Keratinocyte (primary cell): ENCODE data around the gene ENO1. TPM values are rescaled to one million over a fixed set of nuclear protein-coding genes. Genes with fewer than 3 reads are reported as not detected.

Experiments
- DNase-seq: peaks from one replicate; pipeline ENCODE4 v3.0.0-alpha.2; 2011; ENCODE audit warnings: low read depth, missing footprints, low spot score
- FAIRE-seq: peaks from 2 replicates; lab custom pipeline; 2011; peaks lifted over from hg19 to GRCh38; lab: Jason Lieb, UNC
- H2AFZ ChIP-seq: 2 replicates; pipeline ENCODE4 v1.6.0; 2012; ENCODE audit warnings: low read length, control low read depth, inconsistent platforms; ENCODE audit not compliant: control insufficient read depth
- H3K27ac ChIP-seq: 2 replicates; pipeline ENCODE4 v1.5.1; 2011; ENCODE audit warnings: low read length; ENCODE audit not compliant: control insufficient read depth, insufficient read depth
- H3K27me3 ChIP-seq: 3 replicates; pipeline ENCODE4 v1.6.0; 2011; ENCODE audit warnings: low read length; ENCODE audit not compliant: control insufficient read depth, insufficient read depth; ENCODE audit errors: extremely low read depth
- H3K36me3 ChIP-seq, 2 experiments: 2 replicates in 1 of 2; 3 replicates in 1 of 2; pipeline ENCODE4 v1.5.1; 2011; ENCODE audit warnings: low read length in 2 of 2, mild to moderate bottlenecking in 1 of 2; ENCODE audit not compliant: control insufficient read depth in 2 of 2, insufficient read depth in 2 of 2; ENCODE audit errors: extremely low read depth in 1 of 2
- H3K4me1 ChIP-seq: 3 replicates; pipeline ENCODE4 v1.5.1; 2011; ENCODE audit warnings: low read length; ENCODE audit not compliant: control insufficient read depth, insufficient read depth; ENCODE audit errors: extremely low read depth
- H3K4me2 ChIP-seq: 3 replicates; pipeline ENCODE4 v1.6.0; 2011; ENCODE audit warnings: low read depth, low read length; ENCODE audit not compliant: control insufficient read depth, insufficient read depth; ENCODE audit errors: extremely low read depth
- H3K4me3 ChIP-seq, 3 experiments: fragments of 200-600 bp in 1 of 3; sonication (generic) in 1 of 3; 2 replicates in 2 of 3; 3 replicates in 1 of 3; pipeline ENCODE4 v1.5.1; 2011 to 2016; ENCODE audit warnings: low read length in 3 of 3, mild to moderate bottlenecking in 3 of 3, control low read depth in 2 of 3, inconsistent platforms in 1 of 3, low read depth in 1 of 3, mixed read lengths in 1 of 3, mixed run types in 1 of 3, moderate library complexity in 1 of 3; ENCODE audit not compliant: control insufficient read depth in 2 of 3, insufficient read depth in 2 of 3; ENCODE audit errors: extremely low read depth in 1 of 3
- H3K79me2 ChIP-seq: 2 replicates; pipeline ENCODE4 v1.6.0; 2012; ENCODE audit warnings: low read length; ENCODE audit not compliant: control insufficient read depth, insufficient read depth
- H3K9ac ChIP-seq: 3 replicates; pipeline ENCODE4 v1.6.0; 2011; ENCODE audit warnings: low read length; ENCODE audit not compliant: control insufficient read depth, insufficient read depth; ENCODE audit errors: extremely low read depth
- H3K9me1 ChIP-seq: 3 replicates; pipeline ENCODE4 v1.6.0; 2011; ENCODE audit warnings: low read length; ENCODE audit not compliant: control insufficient read depth, insufficient read depth; ENCODE audit errors: extremely low read depth
- H3K9me3 ChIP-seq: 2 replicates; pipeline ENCODE4 v1.5.1; 2012; ENCODE audit warnings: low read depth, low read length; ENCODE audit not compliant: control insufficient read depth
- H4K20me1 ChIP-seq: 3 replicates; pipeline ENCODE4 v1.6.0; 2011; ENCODE audit warnings: low read length; ENCODE audit not compliant: control insufficient read depth, insufficient read depth; ENCODE audit errors: extremely low read depth
- CTCF ChIP-seq, 3 experiments: IDR thresholded peaks in 1 of 3; conservative IDR thresholded peaks in 1 of 3; optimal IDR thresholded peaks in 1 of 3; 2 replicates in 2 of 3; 3 replicates in 1 of 3; pipeline versions ENCODE3 to v1.5.1; 2011; ENCODE audit warnings: low read length in 3 of 3, mild to moderate bottlenecking in 3 of 3, moderate library complexity in 2 of 3, control low read depth in 1 of 3, inconsistent platforms in 1 of 3; ENCODE audit not compliant: insufficient read depth in 2 of 3; ENCODE audit errors: extremely low read depth in 1 of 3
- EZH2 ChIP-seq: IDR thresholded peaks from one replicate; pipeline ENCODE4 v1.6.1; 2012; ENCODE audit warnings: inconsistent platforms, mild to moderate bottlenecking, low read length, moderate library complexity
- dilution Hi-C: fragments of 300-500 bp; cut with MboI; formaldehyde crosslinking; loops from one replicate; pipeline ENCODE4 v1.7.0; 2020; ENCODE audit warnings: low sequenced_read_pairs; ENCODE audit not compliant: extremely low pct_ligation_motif_present
- polyA minus RNA-seq, 3 experiments: library from RNA; depleted of rRNA, polyadenylated mRNA; stranded (reverse); fragments of >200 nt; gene quantifications; 1 replicate in 1 of 3; 2 replicates in 1 of 3; 3 replicates in 1 of 3; pipeline ENCODE4 v1.2.3, GENCODE V29; 2011
- polyA plus RNA-seq, 5 experiments: library from polyadenylated mRNA; depleted of rRNA in 3 of 5; stranded (reverse) in 3 of 5; stranded (forward) in 1 of 5; unstranded in 1 of 5; fragments of >200 nt; gene quantifications; 1 replicate in 1 of 5; 2 replicates in 3 of 5; 3 replicates in 1 of 5; pipeline versions ENCODE4 v1.2.1 to v1.2.3, GENCODE V29; 2011 to 2012; ENCODE audit warnings: missing spikeins in 2 of 5, low read depth in 1 of 5, low replicate concordance in 1 of 5

Gene ENO1
- polyA plus RNA-seq = 1,831 to 2,152 TPM (median 1,908 TPM) in 3 replicates
- 5,319 TPM for polyA plus RNA-seq (2011; ENCODE audit: low read depth)
- polyA plus RNA-seq (2011; cell fraction: cytosol; rRNA removed) = 1,516 and 1,792 TPM in 2 replicates
- polyA plus RNA-seq (2011; cell fraction: nucleus; rRNA removed) = 1,367 and 1,540 TPM in 2 replicates
- 973 and 2,209 TPM in 2 replicates for polyA plus RNA-seq (2012; ENCODE audit: low replicate concordance)
- 2,026 to 2,762 TPM (median 2,694 TPM) in 3 replicates for polyA minus RNA-seq
- polyA minus RNA-seq (2011; cell fraction: cytosol; rRNA and poly(A)+ RNA removed) = 1,962 TPM
- 651 and 812 TPM in 2 replicates for polyA minus RNA-seq (2011; cell fraction: nucleus; rRNA and poly(A)+ RNA removed)

DNA sequence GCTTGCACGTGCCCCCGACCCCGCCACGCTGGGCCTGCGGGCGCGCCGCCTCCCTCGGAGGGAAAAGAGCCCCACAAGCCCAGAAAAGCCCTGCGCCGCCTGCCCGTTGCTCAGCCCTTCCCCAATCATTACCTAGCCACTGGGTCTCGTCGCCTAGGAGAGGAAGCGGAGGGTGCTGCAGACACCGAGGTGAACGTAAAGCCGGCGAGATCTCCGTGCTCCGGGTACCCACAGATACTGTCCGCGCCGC, at the start of gene ENO1:
ENO1 (minus strand) TSS at position 239 of the 250 bp plus-strand sequence. CDS start 3,778 bp downstream, outside the sequence.
- Histone ChIP-seq H3K4me2 (peak within 1 kb of the TSS; percentile 79), H2AFZ (peak within 1 kb of the TSS; percentile 47), H4K20me1 (peaks cover 24% of the 10 kb centered on the region), H3K79me2 (peaks cover 41% of the 10 kb centered on the region), H3K27me3 (no peaks in the 10 kb centered on the region), H3K9ac (peak within 1 kb of the TSS; percentile 100), H3K4me3 (peak within 1 kb of the TSS; percentile 75 to 96 (median 78)), H3K27ac (peak within 1 kb of the TSS; percentile 99), H3K4me1 (peaks cover 45% of the 10 kb centered on the region), H3K9me3 (no peaks in the 10 kb centered on the region), H3K9me1 (peaks cover 4% of the 10 kb centered on the region), H3K36me3 (peaks cover 10 to 19% of the 10 kb centered on the region in 2 experiments)
- dilution Hi-C loops = no loop called here
- TF ChIP-seq EZH2 = no peak
- TF ChIP-seq CTCF (optimal IDR thresholded peaks at IDR 0.05 in 1 of 3, IDR thresholded peaks at IDR 0.05 in 1 of 3, conservative IDR thresholded peaks at IDR 0.05 in 1 of 3; ENCODE audit: extremely low read depth in 1 of 3, insufficient read depth in 2 of 3, low read length in 3 of 3) = no peak
- no peak for DNase-seq
- no peak for FAIRE-seq

DNA sequence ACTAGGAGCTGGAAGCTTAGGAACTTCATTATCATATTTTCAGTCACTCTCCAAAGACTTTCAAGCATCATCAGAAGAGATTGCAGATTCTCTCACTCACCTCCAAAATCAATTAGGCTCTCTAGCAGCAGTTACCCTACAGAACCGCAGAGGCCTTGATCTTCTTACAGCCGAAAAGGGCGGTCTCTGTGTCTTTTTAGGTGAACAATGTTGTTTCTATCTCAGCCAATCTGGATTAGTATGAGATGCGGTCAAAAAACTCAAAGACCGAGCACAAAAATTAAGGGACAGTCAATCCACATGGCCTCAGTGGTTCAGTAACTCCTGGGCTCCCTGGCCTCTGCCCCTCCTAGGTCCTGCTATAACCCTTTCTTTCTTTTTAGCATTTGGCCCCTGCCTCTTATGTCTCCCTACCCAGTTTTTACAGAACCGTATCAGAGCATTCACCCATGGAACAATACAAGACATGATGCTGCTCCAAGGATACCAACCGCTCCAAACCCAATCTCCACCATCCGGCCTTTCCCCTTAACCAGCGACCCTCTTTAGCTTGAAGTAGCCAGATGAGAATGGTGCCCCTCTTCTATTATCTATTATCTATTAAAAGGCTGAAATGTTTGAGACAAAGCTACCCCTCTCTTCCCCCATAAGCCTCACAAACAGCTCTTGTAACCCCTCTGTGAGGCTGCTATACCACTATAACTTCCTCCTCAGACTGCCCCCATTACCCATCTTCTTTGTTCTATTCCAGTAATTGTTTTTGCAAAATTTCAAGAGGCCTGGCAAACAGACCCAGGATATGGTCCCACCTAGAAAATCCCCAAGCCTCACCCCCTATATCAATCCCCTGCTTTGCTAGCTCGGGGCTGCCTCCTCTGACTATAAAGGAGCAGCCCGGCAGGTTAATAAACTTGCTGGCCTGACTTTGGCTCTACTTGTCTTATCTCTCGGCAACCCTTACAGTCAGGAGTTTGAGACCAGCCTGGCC, 48.5 kb upstream of the ENO1 start:
- Histone ChIP-seq H4K20me1 (no peaks in the 10 kb centered on the region), H3K9me1 (no peaks in the 10 kb centered on the region), H3K27ac (no peak overlapping the region), H3K4me2 (no peak overlapping the region), H3K9me3 (no peaks in the 10 kb centered on the region), H2AFZ (no peak overlapping the region), H3K4me1 (no peaks in the 10 kb centered on the region), H3K9ac (no peak overlapping the region), H3K27me3 (no peaks in the 10 kb centered on the region), H3K36me3 (no peaks in the 10 kb centered on the region), H3K79me2 (no peaks in the 10 kb centered on the region), H3K4me3 (no peak overlapping the region)
- dilution Hi-C loops = no loop called here
- TF ChIP-seq CTCF (optimal IDR thresholded peaks at IDR 0.05 in 1 of 3, IDR thresholded peaks at IDR 0.05 in 1 of 3, conservative IDR thresholded peaks at IDR 0.05 in 1 of 3; ENCODE audit: extremely low read depth in 1 of 3, insufficient read depth in 2 of 3, low read length in 3 of 3) (no peak), EZH2 (no peak)
- FAIRE-seq (no peak), DNase-seq (no peak)
